GM12875 (cell line): ENCODE measurements around the gene NRCAM.
"Not testable (repeated sequence)": the region's sequence is repeated elsewhere in the genome, so short reads cannot be mapped to it uniquely, and the experiment has no call there.

Source experiments
- H3K4me3 ChIP-seq: one replicate; pipeline ENCODE4 v1.5.1; 2011; ENCODE audit warnings: low read depth, low read length, control low read depth
- TF ChIP-seq, protein P1 (sequence below): IDR thresholded peaks from 2 replicates; pipeline ENCODE4 v1.5.1; 2011; ENCODE audit warnings: low read depth, mild to moderate bottlenecking, control low read depth, inconsistent platforms, low read length, moderate library complexity, borderline replicate concordance; ENCODE audit not compliant: insufficient read depth

Gene NRCAM

DNA sequence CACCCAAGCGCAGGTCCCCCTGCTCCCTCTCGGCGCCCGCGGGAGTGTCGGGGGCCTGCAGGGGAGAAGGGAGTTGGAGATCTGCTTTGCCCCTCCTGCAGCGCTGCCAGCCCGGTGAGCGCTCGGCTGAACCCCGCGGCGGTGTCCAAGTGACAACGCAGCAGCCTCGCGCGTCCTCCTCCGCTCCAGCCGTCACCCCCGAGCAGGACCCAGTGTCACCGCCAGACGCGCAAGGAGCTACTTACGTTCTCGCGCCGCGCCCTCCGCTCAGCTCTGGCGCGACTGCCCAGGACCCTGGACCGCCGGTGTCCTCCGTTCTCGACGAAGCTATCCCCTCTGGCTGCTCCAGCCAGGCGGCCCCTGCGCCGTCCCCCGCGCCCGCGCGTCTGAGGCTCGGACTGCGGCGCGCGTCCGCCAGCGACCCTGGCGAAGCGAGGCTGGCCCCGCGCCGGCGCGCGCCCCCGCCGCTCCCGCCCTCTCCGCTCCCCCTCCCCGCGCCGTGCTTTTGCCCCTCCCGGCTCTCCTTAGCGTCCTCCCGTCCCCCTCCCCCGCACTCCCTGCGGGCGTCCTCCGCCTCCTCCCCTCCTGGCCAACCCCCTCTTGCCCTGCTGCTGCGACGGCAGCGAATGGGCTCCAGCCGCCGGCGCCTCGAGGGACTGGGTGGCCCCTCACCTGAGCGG is at the start of gene NRCAM:
Gene NRCAM, minus strand, starts transcription at position 439 of the 680 bp plus-strand sequence. CDS start 216,372 bp downstream, outside the sequence.
- TF ChIP-seq, protein P1, sequence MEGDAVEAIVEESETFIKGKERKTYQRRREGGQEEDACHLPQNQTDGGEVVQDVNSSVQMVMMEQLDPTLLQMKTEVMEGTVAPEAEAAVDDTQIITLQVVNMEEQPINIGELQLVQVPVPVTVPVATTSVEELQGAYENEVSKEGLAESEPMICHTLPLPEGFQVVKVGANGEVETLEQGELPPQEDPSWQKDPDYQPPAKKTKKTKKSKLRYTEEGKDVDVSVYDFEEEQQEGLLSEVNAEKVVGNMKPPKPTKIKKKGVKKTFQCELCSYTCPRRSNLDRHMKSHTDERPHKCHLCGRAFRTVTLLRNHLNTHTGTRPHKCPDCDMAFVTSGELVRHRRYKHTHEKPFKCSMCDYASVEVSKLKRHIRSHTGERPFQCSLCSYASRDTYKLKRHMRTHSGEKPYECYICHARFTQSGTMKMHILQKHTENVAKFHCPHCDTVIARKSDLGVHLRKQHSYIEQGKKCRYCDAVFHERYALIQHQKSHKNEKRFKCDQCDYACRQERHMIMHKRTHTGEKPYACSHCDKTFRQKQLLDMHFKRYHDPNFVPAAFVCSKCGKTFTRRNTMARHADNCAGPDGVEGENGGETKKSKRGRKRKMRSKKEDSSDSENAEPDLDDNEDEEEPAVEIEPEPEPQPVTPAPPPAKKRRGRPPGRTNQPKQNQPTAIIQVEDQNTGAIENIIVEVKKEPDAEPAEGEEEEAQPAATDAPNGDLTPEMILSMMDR, result 0 out of 2 replicates have a peak, but pooled peaks have one; percentile 4
- peak within 1 kb of the TSS; percentile 82 for H3K4me3 ChIP-seq

DNA sequence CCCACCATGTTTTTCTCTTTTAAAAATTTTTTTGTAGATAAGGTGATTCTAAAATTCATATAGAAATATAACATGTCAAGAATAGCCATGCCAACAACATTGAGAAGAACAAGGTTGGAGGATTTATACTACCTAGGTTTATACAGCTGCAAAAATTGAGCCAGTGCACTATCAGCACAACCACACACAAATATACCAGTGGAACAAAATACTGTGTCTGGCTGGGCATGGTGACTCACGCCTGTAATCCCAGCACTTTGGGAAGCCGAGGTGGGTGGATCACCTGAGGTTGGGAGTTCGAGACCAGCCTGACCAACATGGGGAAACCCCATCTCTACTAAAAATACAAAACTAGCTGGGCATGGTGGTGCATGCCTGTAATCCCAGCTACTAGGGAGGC is 48.3 kb upstream of the NRCAM start:
- not testable (repeated sequence) for H3K4me3 ChIP-seq

DNA sequence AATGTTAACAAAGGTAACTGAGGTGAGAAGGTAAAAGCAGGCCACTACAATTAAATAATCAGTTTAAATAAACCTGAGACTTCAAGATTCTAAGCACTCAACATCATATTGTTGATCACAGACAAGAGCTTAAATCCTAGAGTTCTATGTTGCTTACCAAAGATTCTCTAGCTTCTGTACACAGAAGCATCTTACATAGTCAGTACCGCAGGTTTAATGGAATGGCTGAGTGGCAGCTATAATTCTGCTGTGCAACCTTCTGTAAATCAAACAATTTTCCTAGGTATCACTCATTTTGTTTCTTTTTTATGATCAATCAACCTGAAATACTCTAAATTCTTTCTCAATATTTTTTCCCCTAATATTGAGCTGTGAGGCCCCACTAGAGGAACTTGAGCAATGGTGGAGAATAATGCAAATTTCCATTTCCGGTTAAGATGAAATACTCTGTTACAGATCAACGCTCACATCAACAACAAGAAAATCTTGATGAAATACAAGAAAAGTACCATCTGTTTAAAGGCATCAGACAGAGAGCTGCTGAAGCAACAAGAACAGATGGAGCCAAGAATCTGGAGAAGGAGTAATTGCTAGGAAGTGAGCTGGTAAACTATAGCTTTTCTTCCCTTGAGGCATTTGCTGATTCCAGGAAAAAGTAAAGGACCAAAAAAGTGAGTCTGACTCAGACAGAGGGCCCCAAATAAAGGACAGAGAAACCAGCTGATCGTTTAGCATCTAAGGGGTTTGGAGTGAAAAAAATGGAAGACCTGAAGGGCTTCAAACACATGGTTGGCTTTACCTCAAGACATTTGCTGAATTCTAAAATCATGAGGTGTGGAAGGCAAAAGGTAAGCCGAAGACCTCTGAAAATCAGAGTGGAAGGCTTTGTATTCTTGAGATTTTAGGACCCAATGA is 47.1 kb upstream of the NRCAM start:
- TF ChIP-seq, protein P1, result no peak
- no peak overlapping the region for H3K4me3 ChIP-seq

DNA sequence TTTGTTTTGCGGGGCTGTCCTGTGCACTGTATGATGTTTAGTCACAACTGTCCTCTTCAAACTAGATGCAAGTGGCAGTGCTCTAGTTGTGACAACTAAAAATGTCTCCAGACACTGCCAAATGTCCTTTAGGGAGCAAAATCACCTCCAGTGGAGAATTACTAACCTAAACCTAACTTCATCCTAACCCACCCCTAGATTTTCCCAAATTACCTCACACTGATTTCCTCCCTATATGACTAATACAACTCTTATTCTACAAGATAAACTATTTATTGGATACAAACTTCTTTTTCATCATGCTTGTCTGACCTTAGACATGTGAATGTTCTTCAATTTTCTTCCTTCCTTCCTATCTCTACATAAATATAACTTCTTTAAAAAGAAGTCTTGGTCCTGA is 43.3 kb upstream of the NRCAM start:
- TF ChIP-seq, protein P1, result no peak
- no peak overlapping the region for H3K4me3 ChIP-seq

DNA sequence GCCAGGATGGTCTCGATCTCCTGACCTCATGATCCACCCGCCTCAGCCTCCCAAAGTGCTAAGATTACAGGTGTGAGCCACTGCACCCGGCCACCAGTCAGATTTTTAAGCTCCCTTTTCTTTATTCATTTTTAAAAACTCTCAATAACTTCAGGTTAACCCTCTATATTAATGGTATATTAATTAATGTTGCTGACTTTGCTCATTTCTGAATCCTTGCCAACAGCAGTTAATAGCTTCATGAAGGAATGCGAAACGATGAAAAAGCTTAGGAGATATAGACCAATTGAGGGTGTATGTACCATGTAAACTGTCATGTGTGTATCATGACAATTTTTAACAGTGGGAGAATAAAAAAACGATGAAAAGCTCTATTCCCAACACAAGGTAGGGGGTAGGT is 42.2 kb upstream of the NRCAM start:
- TF ChIP-seq, protein P1, result no peak
- H3K4me3 ChIP-seq, result no peak overlapping the region

DNA sequence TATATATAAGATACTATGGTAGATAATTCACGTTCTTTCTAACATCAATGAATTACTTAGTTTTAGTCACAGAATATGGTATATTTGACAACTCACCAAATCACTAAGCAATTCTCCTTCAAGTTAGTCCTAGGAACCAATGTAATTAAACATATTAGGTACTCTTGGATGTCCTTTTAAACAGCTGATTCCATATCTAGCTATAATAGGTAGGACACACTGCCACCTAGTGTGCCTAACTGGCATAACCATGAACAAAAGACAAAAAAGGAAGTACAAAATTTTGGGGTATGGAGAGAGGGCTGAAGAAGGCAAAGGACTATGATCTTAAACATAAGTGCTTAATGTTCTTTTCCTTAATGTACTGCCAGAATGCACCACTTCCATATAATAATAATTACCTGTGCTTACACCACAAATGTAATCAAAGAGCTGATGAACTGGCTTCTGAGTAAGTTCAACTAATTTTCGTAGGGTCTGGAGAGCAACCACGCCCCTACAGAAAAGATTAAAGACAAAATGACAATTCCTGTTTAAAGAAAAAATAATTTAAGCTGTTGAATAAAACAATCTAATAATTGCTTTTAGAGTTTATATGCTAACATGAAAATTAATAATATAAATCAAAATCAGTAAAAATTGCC is 41.0 kb upstream of the NRCAM start:
- TF ChIP-seq, protein P1, result peak; percentile 55; the same call in 1 of the 2 replicates
- H3K4me3 ChIP-seq, result no peak overlapping the region

DNA sequence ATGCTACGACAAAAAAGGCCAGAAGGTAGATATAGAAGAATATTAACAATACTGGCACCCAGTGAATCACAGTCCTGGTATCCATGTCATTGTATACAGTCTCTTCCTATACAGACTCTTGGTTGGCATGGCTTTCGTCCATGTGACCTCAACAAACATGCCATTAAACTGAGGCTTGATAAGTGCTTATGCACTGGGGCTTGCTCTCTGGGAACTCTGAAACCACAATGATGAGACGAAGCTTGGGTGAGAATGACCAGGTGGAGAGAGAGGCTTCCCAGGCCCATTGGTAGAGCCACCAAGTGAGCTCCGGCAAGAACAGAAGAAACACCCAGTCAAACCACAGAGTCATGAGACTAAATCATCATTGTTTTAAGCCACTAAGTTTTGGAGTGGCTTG is 36.5 kb upstream of the NRCAM start:
- no peak overlapping the region for H3K4me3 ChIP-seq
- TF ChIP-seq, protein P1, result no peak
